KMS-11 (cell line): ENCODE measurements around the gene MRPL28.

Source experiments
- H2AFZ ChIP-seq: fragments of 200-600 bp; sonication (generic); 2 replicates; pipeline ENCODE4 v1.6.1; 2016; ENCODE audit warnings: antibody characterized with exemption, mixed run types, low read depth
- H3K27ac ChIP-seq: fragments of 200-600 bp; sonication (generic); 2 replicates; pipeline ENCODE4 v1.6.1; 2016; ENCODE audit warnings: mild to moderate bottlenecking, mixed run types
- H3K27me3 ChIP-seq: fragments of 200-600 bp; sonication (generic); 2 replicates; pipeline ENCODE4 v1.6.1; 2017; ENCODE audit warnings: mild to moderate bottlenecking, low read depth, mixed run types, moderate library complexity; ENCODE audit not compliant: insufficient read depth
- H3K36me3 ChIP-seq: fragments of 200-600 bp; sonication (generic); 2 replicates; pipeline ENCODE4 v1.6.1; 2017; ENCODE audit warnings: mild to moderate bottlenecking, mixed run types; ENCODE audit not compliant: insufficient read depth
- H3K4me1 ChIP-seq: fragments of 200-600 bp; sonication (generic); 2 replicates; pipeline ENCODE4 v1.6.1; 2016; ENCODE audit warnings: mild to moderate bottlenecking, low read depth, mixed run types; ENCODE audit not compliant: poor library complexity, severe bottlenecking
- H3K4me2 ChIP-seq: fragments of 200-600 bp; sonication (generic); 2 replicates; pipeline ENCODE4 v1.7.0; 2016; ENCODE audit warnings: mild to moderate bottlenecking, mixed run types
- H3K4me3 ChIP-seq: fragments of 200-600 bp; sonication (generic); IDR thresholded peaks from 2 replicates; pipeline ENCODE4 v1.6.1; 2017; ENCODE audit warnings: low read depth, low read length, mixed read lengths; ENCODE audit not compliant: insufficient read depth
- H3K79me2 ChIP-seq: fragments of 200-600 bp; sonication (generic); 2 replicates; pipeline ENCODE4 v1.6.1; 2016; ENCODE audit warnings: low read depth, mixed run types; ENCODE audit not compliant: insufficient read depth
- H3K9ac ChIP-seq: fragments of 200-600 bp; sonication (generic); 2 replicates; pipeline ENCODE4 v1.6.1; 2016; ENCODE audit warnings: mild to moderate bottlenecking, mixed run types
- H4K20me1 ChIP-seq: fragments of 200-600 bp; sonication (generic); 2 replicates; pipeline ENCODE4 v1.6.1; 2016; ENCODE audit warnings: mild to moderate bottlenecking, mixed run types; ENCODE audit not compliant: insufficient read depth
- TF ChIP-seq, protein P1 (sequence below): fragments of 200-600 bp; sonication (generic); conservative IDR thresholded peaks from 2 replicates; pipeline ENCODE4 v1.6.1; 2017; ENCODE audit warnings: low read depth, mild to moderate bottlenecking, antibody characterized with exemption, low read length, moderate library complexity, mixed read lengths

MRPL28 gene

DNA sequence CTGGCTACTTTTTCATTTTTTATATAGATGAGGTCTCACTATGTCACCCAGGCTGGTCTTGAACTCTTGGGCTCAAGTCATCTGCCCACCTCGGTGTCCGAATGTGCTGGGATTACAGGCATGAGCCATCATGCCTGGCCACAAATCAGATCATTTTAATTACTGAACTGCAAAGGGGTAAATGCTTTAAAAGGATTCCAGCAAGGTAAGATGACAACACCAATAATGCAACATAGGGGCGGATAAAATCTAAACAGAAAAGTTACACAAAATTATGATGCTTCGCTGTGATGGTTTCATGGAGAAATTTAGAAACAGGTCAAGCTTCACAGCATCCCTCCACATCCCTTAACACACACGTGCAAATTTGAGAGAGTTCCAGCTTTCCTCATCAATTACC, 50.1 kb downstream of the MRPL28 start:
- Histone ChIP-seq H3K9ac (no peak overlapping the region), H3K4me2 (no peak overlapping the region), H3K27me3 (no peaks in the 10 kb centered on the region), H2AFZ (no peak overlapping the region), H3K27ac (no peak overlapping the region), H3K36me3 (no peaks in the 10 kb centered on the region), H3K79me2 (peaks cover 21% of the 10 kb centered on the region; the same call in 1 of the 2 replicates), H4K20me1 (no peaks in the 10 kb centered on the region), H3K4me3 (no peak overlapping the region), H3K4me1 (no peaks in the 10 kb centered on the region)
- TF ChIP-seq, protein P1, sequence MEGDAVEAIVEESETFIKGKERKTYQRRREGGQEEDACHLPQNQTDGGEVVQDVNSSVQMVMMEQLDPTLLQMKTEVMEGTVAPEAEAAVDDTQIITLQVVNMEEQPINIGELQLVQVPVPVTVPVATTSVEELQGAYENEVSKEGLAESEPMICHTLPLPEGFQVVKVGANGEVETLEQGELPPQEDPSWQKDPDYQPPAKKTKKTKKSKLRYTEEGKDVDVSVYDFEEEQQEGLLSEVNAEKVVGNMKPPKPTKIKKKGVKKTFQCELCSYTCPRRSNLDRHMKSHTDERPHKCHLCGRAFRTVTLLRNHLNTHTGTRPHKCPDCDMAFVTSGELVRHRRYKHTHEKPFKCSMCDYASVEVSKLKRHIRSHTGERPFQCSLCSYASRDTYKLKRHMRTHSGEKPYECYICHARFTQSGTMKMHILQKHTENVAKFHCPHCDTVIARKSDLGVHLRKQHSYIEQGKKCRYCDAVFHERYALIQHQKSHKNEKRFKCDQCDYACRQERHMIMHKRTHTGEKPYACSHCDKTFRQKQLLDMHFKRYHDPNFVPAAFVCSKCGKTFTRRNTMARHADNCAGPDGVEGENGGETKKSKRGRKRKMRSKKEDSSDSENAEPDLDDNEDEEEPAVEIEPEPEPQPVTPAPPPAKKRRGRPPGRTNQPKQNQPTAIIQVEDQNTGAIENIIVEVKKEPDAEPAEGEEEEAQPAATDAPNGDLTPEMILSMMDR: no peak

DNA sequence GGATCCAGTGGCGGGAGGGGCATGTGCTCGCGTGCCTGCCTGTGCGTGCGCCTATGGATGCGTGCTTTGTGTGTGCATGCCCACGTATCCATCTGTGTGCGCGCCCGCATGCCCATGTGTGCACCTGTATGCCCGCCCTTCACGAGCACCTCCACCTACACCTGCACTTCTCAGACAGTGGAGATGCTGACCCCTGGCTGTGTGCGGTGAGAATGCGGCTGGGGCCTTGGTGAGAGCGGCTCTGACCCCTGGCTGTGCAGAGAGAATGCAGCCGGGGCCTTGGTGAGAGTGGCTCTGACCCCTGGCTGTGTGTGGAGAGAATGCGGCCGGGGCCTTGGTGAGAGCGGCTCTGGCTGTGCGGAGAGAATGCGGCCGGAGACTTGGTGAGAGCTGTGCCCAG, 51.7 kb downstream of the MRPL28 start:
- H3K79me2 ChIP-seq: peaks cover 21% of the 10 kb centered on the region; the same call in 1 of the 2 replicates
- no peaks in the 10 kb centered on the region for H4K20me1 ChIP-seq
- H3K4me2 ChIP-seq: no peak overlapping the region
- no peak overlapping the region for H2AFZ ChIP-seq
- H3K4me1 ChIP-seq: no peaks in the 10 kb centered on the region
- TF ChIP-seq, protein P1: 0 out of 2 replicates have a peak, but pooled peaks have one; percentile 25
- H3K27ac ChIP-seq: no peak overlapping the region
- H3K9ac ChIP-seq: no peak overlapping the region
- no peaks in the 10 kb centered on the region for H3K27me3 ChIP-seq
- H3K4me3 ChIP-seq: no peak overlapping the region
- H3K36me3 ChIP-seq: no peaks in the 10 kb centered on the region

DNA sequence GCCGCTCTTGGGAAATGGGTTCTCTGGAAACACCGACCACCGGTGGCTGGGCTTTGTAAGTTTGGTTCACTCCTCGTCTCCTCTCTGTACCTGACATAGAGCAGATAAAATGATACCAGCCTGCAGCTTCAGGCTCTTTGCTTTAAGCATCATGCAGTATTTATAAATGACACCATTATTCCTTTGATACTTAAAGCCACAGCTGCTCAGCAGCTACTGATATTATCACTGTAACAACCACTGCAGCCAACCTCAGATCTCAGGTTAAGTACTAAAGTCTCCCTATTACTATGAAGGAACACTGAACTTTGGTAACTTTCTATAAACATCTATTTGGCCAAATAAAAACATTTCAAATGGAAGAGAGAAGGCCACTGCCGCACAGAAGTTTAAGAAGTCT, 52.8 kb downstream of the MRPL28 start:
- Histone ChIP-seq H3K36me3 (no peaks in the 10 kb centered on the region), H3K9ac (no peak overlapping the region), H2AFZ (no peak overlapping the region), H3K27me3 (no peaks in the 10 kb centered on the region), H3K79me2 (peaks cover 21% of the 10 kb centered on the region; the same call in 1 of the 2 replicates), H4K20me1 (no peaks in the 10 kb centered on the region), H3K4me3 (no peak overlapping the region), H3K4me2 (no peak overlapping the region), H3K4me1 (no peaks in the 10 kb centered on the region), H3K27ac (no peak overlapping the region)
- TF ChIP-seq, protein P1: no peak
